GM18868 (cell line): Measurements from ENCODE around the gene DOHH.

Source experiments
- ATAC-seq: cut with Tn5 transposase; IDR thresholded peaks from one replicate; pipeline ENCODE4 v1.9.1; 2021; ENCODE audit warnings: mild to moderate bottlenecking, moderate library complexity; ENCODE audit not compliant: unreplicated experiment

Gene DOHH, protein sequence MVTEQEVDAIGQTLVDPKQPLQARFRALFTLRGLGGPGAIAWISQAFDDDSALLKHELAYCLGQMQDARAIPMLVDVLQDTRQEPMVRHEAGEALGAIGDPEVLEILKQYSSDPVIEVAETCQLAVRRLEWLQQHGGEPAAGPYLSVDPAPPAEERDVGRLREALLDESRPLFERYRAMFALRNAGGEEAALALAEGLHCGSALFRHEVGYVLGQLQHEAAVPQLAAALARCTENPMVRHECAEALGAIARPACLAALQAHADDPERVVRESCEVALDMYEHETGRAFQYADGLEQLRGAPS

DNA sequence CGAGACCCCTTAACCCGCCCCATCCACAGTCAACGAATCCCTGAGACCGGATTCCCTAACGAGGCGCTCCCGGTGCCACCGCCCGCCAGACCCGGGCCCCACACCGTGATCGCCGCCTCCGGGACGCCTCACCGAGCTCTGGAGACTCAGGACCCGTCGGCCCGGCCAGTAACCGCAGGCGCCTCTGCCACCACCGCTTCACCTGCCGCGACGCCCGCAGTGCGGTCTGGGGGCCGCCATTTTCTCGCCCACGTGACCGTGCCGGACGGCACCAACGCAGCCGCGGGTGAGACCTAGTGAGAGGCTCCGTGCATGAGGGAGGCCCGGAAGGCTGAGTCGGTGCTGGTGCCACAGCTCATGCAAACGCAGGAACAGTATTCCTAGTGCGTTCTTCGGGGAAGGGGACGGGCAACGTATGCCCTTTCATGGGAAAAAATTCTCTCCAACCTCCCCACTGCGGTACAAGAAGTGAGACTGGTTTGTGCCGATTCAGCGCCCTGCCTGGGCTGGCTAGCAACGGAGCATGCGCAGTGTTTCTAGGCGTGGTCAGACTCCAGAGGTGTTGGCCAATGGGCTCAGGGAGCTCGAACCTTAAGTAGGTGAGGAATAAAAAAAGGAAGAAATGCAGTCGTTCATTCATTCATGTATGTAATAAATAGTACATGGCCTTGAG, at the start of gene DOHH:
Gene DOHH (minus strand): TSS at position 246 of the 673 bp plus-strand sequence. CDS start 3,860 bp downstream, outside the sequence.
- peak; percentile 79 for ATAC-seq

GRCh38 chr19:3549816-3550215, 49.3 kb upstream of the DOHH start:
- no peak for ATAC-seq

DNA sequence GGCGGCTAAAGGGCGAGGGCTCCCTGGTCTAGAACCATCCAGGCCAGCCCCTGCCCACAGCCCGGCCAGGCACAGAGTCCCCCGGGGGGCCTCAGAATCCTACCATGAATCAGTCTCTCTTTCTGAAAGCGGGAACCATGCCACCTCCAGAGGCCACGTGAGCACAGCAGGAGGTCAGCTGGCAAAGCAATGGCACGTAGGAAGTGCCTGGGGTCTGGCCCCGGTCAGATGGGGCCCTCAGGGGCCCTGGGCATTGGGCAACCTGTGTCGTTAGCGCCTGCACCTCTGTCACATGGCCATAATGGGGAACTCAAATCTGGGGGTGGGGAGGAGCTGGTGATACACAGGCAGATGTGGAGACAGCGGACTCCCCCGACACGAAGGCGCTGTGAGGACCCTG, 48.1 kb upstream of the DOHH start:
- ATAC-seq = no peak

GRCh38 chr19:3547767-3548282, 47.4 kb upstream of the DOHH start:
- ATAC-seq = no peak

DNA sequence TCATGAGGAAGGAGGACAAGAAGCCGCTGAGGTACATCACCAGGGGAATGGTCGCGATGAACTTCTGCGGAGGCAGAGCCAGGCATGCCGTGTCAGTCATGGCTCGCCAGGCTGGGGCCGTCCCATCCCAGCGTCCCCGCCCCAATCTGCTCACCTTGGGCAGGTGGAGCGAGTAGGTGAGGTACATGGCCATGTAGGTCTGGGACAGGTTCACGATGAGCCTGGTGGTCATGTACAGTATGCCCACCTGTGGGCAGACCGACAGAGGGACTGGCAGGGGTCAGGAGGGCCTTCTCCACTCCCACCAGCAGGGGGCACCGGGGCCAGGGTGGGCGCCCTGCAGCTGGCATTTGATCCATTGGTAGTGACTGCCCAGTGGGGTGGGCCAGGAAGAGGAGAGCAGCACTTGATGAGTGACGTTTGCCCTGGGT, 46.8 kb upstream of the DOHH start:
- ATAC-seq = no peak

DNA sequence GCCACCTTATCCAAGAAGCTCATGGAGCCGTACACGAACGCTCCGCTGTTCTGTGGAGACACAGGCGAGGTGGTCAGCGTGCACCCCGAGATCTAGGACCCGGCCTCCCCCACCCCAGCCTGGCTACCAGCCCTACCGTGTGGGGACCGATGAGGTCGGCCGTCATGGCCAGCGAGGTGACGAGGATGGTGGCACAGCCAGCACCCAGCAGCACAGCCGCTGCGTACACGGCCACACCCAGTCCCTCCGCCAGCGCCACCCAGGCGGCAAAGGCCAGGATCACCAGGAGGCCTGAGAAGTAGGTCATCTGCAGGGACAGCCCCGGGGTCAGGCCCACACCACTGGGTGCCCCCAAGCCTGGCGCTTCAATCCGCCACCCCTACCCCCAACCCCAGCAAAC, 45.6 kb upstream of the DOHH start:
- no peak for ATAC-seq

GRCh38 chr19:3545669-3546034, 45.2 kb upstream of the DOHH start:
- ATAC-seq = no peak

- ATAC-seq = no peak
These were observed 44.5 kb upstream of the DOHH start for GRCh38 chr19:3544742-3545668.

DNA sequence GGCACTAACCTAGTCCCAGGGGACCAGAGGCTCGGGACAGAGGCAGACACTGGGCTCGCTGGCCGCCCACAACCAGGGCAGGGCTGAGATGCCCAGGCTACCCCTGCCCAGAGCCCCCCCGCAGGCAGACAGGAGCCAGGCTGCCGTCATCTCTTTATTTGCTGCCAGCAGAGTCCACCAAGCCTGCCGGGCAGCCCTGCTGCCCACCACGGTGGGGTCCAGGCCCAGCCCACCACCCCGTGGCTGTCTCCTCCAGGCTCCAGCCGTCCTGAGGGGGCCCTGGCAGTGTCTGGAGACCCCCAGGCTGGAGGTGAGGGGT, 43.5 kb upstream of the DOHH start:
- ATAC-seq = no peak

DNA sequence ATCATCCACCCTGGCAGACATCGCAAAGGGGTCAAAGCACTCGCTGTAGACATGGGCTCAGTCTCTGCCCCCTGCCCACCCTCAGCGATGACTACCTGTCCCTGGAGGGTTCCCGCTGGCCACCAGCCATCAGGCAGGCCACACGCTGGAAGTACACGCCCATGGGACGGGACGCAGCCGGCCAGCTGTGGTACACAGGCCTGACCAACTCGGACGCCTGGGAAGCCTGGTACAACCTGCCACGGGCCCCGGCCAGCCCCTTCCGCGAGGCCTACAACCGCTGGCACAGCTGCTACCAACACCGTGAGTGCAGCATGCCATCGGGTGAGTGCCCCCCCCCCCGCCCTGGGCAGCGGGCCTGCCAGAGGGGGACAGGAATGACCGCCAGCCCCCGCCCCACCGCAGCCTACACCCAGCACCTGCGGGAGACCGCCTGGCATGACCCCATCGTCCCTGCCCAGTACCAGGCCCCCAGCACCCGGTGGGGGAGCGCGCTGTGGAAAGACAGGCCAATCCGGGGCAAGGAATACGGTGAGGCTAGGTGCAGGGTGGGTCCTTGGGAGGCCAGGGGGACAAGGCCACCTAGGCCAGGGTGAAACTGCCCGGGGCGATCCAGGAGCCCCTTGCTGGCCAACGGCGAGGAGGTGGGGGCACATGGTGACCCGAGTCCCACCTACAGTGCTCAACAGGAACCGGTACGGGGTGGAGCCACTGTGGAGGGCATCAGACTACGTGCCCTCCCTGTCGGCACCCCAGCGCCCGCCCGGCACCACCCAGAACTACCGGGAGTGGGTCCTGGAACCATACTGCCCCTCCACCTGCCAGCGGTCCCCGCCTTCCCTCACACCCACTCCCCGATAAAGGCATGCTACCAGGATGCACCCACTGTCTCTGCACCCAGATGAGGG, 42.9 kb upstream of the DOHH start:
- ATAC-seq = no peak

- ATAC-seq = no peak
These were observed 39.3 kb upstream of the DOHH start for GRCh38 chr19:3539756-3540118.

DNA sequence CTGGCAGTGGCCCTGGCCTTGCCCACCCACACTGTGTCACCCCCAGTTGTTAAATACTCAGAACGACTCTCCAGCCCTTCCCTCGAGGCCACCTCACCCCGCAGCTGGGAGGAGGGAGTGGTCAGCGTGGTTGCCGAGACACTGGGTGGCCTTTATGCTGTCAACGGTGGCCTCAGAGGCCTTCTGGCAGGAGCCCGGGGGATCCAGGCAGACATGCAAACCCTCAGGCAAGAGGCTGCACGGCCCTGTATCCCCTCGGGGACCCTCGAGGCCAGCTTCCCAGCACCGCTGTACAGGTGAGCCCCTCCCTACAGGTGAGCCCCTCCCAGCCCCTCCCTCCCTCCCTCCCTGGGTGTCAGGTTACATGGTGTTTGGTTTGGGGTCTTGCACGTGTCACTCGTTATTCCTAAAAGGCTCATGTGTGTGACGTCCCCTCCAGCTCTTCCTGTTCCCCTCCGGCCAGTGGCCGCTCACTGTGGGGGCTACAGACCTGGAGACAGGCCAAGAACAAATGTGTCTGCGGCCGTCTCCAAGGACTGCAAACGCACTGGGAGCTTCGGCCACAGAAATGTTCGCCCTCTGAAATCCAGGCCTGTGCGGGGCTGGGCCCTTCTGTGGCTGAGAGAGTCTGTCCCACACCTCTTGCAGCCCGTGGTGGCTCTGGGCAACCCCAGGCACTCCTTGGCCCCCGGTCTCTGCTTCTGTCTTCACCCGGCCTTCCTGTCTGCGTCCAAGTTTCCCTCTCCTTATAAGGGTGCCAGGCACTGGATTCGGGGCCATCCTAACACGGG, 38.7 kb upstream of the DOHH start, which contains the start of gene TEKTIP1:
Gene TEKTIP1 (plus strand): TSS at position 210 of the 791 bp plus-strand sequence. CDS start 4 bp downstream, at position 214.
- ATAC-seq = no peak

DNA sequence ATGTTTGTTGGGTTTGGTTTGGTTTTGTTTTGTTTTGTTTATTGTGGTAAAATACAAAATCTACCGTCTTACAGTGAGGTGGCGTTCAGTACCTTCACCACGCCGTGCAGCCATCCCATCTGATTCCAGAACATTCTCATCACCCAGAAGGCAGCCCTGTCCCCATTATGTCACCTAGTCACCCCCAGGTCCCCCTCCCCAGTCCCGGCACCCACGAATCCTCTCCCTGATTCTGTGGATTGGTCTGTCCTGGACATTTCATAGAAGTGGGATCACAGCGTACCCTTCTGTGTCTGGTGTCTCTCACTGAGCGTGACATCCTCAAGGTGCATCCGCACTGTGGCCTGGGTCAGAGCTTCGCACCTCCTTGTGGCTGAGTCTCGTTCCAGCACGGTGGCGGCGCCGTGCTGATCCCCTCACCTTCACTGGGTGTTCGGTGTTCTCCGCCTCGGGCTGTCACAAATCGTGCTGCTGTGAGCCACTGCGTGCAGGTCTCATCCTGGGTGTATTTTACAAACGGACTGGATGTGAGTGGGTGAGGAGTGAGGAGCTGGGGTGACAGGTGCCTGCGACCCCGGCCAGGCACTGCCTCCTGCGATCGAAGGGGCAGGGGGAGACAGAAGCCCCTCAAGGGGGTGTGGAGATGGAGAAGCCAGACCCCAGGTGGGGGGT, 37.9 kb upstream of the DOHH start:
- ATAC-seq = no peak

DNA sequence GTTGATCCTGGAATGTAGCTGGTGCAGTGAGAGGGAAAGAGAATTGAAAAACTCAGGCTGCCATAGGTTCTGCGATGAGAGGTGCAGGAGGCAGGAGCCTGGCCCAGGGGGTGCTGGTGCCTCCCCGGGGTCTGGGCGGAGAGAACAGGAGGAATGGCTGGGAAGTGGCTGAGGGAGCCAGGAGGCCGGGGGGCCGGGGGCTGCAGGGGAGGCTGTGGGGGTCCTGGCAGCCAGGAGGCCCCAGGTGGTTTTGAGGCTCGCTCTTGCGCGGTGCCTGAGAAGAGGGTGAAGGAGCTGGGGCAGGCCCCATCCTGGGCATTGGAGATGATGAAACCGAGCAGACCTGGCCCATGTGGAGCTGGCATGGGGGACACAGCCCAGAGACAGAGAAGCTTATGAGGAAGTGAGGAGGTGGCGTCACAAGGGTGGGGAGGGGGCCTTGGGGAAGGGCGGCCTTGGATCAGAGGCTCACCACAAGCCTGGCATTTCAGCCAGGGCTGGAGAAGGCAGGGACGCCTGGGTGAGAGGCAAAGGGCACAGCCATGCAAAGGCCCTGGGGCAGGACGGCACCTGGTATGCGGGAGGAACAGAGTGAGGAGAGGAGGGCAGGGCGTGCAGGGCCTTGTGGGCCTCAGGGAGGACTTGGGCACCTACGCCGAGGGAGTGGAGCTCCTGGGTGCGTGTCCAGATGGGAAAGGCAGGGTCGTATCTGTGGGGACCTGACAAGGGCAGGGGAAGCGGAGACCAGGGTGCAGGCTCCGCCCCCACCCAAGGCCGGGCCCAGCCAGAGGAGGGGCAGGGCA, 37.2 kb upstream of the DOHH start:
- no peak for ATAC-seq

DNA sequence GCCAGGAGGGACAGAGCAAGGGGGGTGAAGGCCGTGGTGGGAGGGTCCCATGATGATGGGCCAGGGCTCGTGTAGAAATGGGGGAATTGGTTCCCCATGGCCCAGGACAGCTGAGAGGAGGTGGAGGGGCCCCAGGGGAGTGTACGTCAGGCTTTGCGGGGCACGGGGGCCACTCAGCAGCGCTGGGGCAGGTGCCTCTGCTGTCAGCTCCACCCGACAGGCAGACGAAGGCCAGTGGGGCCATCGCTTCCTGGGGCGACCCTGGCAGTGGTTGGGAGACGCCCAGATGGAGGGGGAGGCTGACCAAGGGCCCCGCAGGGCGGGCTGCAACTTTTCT, 36.6 kb upstream of the DOHH start:
- ATAC-seq = no peak

GRCh38 chr19:3536429-3537100, 36.1 kb upstream of the DOHH start:
- no peak for ATAC-seq

GRCh38 chr19:3535981-3536380, 35.5 kb upstream of the DOHH start:
- ATAC-seq = no peak

DNA sequence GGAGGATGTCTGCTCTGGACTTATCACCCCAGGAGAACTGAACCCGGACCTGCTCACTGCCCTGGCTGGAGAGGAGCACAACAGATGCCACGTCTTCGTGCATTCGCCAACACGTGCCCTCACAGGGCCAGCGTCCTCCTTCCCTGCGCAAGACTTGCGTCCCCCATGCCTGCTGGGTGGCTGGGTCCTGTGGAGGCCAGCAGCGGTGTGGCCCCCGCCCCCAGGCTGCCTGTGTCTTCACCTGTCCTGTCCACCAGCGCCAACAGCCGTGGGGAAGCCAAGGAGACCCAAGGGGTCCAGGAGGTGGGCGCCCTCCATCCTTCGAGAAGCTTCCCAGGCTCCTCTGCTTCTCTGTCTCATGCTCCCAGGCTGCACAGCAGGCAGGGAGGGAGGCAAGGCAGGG, 35.1 kb upstream of the DOHH start:
- no peak for ATAC-seq
